HT-29 (cell line): Measurements from ENCODE around the gene PCDHGB6. TPM values are rescaled to one million over a fixed set of nuclear protein-coding genes. Genes with fewer than 3 reads are reported as not detected.

Source experiments
- total RNA-seq: library from RNA; depleted of rRNA; stranded (reverse); fragments of >200 nt; shearing (Covaris generic); gene quantifications from 2 replicates; pipeline ENCODE4 v1.2.3, GENCODE V29; 2014; rRNA removed

Gene PCDHGB6
- total RNA-seq, 1 experiment from 2014 or later = 0.33 TPM

Other genes with a start within 250 kb of the PCDHGB6 start
- 0.05 TPM in 2 replicates for gene PCDHB7, start 235.4 kb upstream of the PCDHGB6 start, total RNA-seq
- 0.16 TPM in 1 of 2 replicates, not detected in the other for gene PCDHB8, start 230.2 kb upstream of the PCDHGB6 start, total RNA-seq
- gene PCDHB16, start 225.6 kb upstream of the PCDHGB6 start, total RNA-seq = 0.05 and 0.69 TPM in 2 replicates
- 0.03 and 0.25 TPM in 2 replicates for gene PCDHB9, start 220.9 kb upstream of the PCDHGB6 start, total RNA-seq
- 0.05 TPM in 1 of 2 replicates, not detected in the other for gene PCDHB10, start 215.7 kb upstream of the PCDHGB6 start, total RNA-seq
- gene PCDHB11, start 208.4 kb upstream of the PCDHGB6 start, total RNA-seq = 0.23 TPM in 1 of 2 replicates, not detected in the other
- gene PCDHB12, start 199.3 kb upstream of the PCDHGB6 start, total RNA-seq = 0.13 and 0.18 TPM in 2 replicates
- gene PCDHB13, start 194.1 kb upstream of the PCDHGB6 start, total RNA-seq = 0.05 and 0.15 TPM in 2 replicates
- 0.18 and 0.31 TPM in 2 replicates for gene PCDHB14, start 184.7 kb upstream of the PCDHGB6 start, total RNA-seq
- 0.05 and 0.20 TPM in 2 replicates for gene PCDHB15, start 162.6 kb upstream of the PCDHGB6 start, total RNA-seq
- 0.33 TPM in 1 of 2 replicates, not detected in the other for gene SLC25A2, start 104.0 kb upstream of the PCDHGB6 start, total RNA-seq
- 36.5 and 44.4 TPM in 2 replicates for gene TAF7, start 87.2 kb upstream of the PCDHGB6 start, total RNA-seq
- gene PCDHGA1, start 77.5 kb upstream of the PCDHGB6 start, total RNA-seq = 0.21 and 0.61 TPM in 2 replicates
- 0.03 and 0.05 TPM in 2 replicates for gene PCDHGA2, start 69.3 kb upstream of the PCDHGB6 start, total RNA-seq
- gene PCDHGA3, start 64.2 kb upstream of the PCDHGB6 start, total RNA-seq = 0.10 TPM in 1 of 2 replicates, not detected in the other
- gene PCDHGB1, start 57.9 kb upstream of the PCDHGB6 start, total RNA-seq = 0.10 and 0.23 TPM in 2 replicates
- 0.05 TPM in 1 of 2 replicates, not detected in the other for gene PCDHGA4, start 53.0 kb upstream of the PCDHGB6 start, total RNA-seq
- gene PCDHGB2, start 48.0 kb upstream of the PCDHGB6 start, total RNA-seq = 0.26 TPM in 1 of 2 replicates, not detected in the other
- gene PCDHGA5, start 43.9 kb upstream of the PCDHGB6 start, total RNA-seq = 0.13 TPM in 2 replicates
- 0.41 and 0.47 TPM in 2 replicates for gene PCDHGB3, start 37.8 kb upstream of the PCDHGB6 start, total RNA-seq
- 0.21 and 0.48 TPM in 2 replicates for gene PCDHGA6, start 34.1 kb upstream of the PCDHGB6 start, total RNA-seq
- 0.03 TPM in 1 of 2 replicates, not detected in the other for gene PCDHGA7, start 25.3 kb upstream of the PCDHGB6 start, total RNA-seq
- gene PCDHGB4, start 20.3 kb upstream of the PCDHGB6 start, total RNA-seq = 0.05 TPM in 1 of 2 replicates, not detected in the other
- 0.10 TPM in 1 of 2 replicates, not detected in the other for gene PCDHGA8, start 15.4 kb upstream of the PCDHGB6 start, total RNA-seq
- gene PCDHGB5, start 10.1 kb upstream of the PCDHGB6 start, total RNA-seq = not detected in 2 replicates
- gene PCDHGA9, start 5.2 kb upstream of the PCDHGB6 start, total RNA-seq = 0.31 and 0.50 TPM in 2 replicates
- gene PCDHGA10, start 5.0 kb downstream of the PCDHGB6 start, total RNA-seq = 2.8 and 4.3 TPM in 2 replicates
- 0.66 and 2.1 TPM in 2 replicates for gene PCDHGB7, start 9.7 kb downstream of the PCDHGB6 start, total RNA-seq
- 0.13 and 0.64 TPM in 2 replicates for gene PCDHGA11, start 13.0 kb downstream of the PCDHGB6 start, total RNA-seq
- 0.13 and 0.37 TPM in 2 replicates for gene PCDHGA12, start 22.5 kb downstream of the PCDHGB6 start, total RNA-seq
- 1.8 and 2.1 TPM in 2 replicates for gene PCDHGC3, start 67.9 kb downstream of the PCDHGB6 start, total RNA-seq
- gene PCDHGC4, start 77.0 kb downstream of the PCDHGB6 start, total RNA-seq = 1.7 TPM in 1 of 2 replicates, not detected in the other
- gene PCDHGC5, start 81.1 kb downstream of the PCDHGB6 start, total RNA-seq = 0.61 TPM in 1 of 2 replicates, not detected in the other
- 52.1 and 74.7 TPM in 2 replicates for gene DIAPH1, start 211.0 kb downstream of the PCDHGB6 start, total RNA-seq
- gene HDAC3, start 228.8 kb downstream of the PCDHGB6 start, total RNA-seq = 69.8 and 84.9 TPM in 2 replicates
- 26.6 and 27.2 TPM in 2 replicates for gene RELL2, start 229.0 kb downstream of the PCDHGB6 start, total RNA-seq
- gene FCHSD1, start 243.4 kb downstream of the PCDHGB6 start, total RNA-seq = 24.3 and 30.6 TPM in 2 replicates